Measurements from ENCODE around the gene ELL. TPM values are rescaled to one million over a fixed set of nuclear protein-coding genes. Genes with fewer than 3 reads are reported as not detected.

The ELL gene
- total and polyA plus RNA-seq, 8 donors: 4.1 to 88.7 (median 11.2) TPM

- no peak for DNase-seq
- intact Hi-C loops (cut with DNase I; ENCODE audit: low total_unique reads): no loop called here
- Histone ChIP-seq H3K36me3 (peaks cover 27 to 38% (median 35%) of the 10 kb centered on the region in 4 donors), H3K4me3 (no peak overlapping the region), H3K27ac (no peak overlapping the region), H3K9me3 (no peaks in the 10 kb centered on the region), H3K4me1 (peaks cover 30 to 41% (median 38%) of the 10 kb centered on the region in 4 donors), H3K27me3 (peaks cover 0 to 24% (median 0%) of the 10 kb centered on the region in 3 donors)
- 67 to 81% (median 78%) methylated on average over 22 to 23 of the region's 23 CpGs for WGBS, 5 donors
- TF ChIP-seq POLR2AphosphoS5 (IDR thresholded peaks at IDR 0.05) (no peak), POLR2A (IDR thresholded peaks at IDR 0.05) (no peak)
These were observed 80.7 kb downstream of the ELL start for GRCh38 chr19:18440936-18441803.

- H3K36me3 ChIP-seq: peaks cover 20 to 35% (median 32%) of the 10 kb centered on the region in 4 donors
- TF ChIP-seq EP300 (IDR thresholded peaks at IDR 0.05): no peak
- TF ChIP-seq CTCF (IDR thresholded peaks at IDR 0.05): no peak
- TF ChIP-seq POLR2AphosphoS5 (IDR thresholded peaks at IDR 0.05): no peak
- no peak for TF ChIP-seq POLR2A (IDR thresholded peaks at IDR 0.05)
These were observed 81.4 kb downstream of the ELL start for GRCh38 chr19:18440415-18440877.

GRCh38 chr19:18439910-18440237 is 82.0 kb downstream of the ELL start:
- TF ChIP-seq POLR2A (IDR thresholded peaks at IDR 0.05) (no peak), CTCF (IDR thresholded peaks at IDR 0.05) (no peak), POLR2AphosphoS5 (IDR thresholded peaks at IDR 0.05) (no peak), EP300 (IDR thresholded peaks at IDR 0.05) (no peak)
- Histone ChIP-seq H3K4me1 (peaks cover 30 to 46% (median 39%) of the 10 kb centered on the region in 4 donors), H3K27me3 (peaks cover 0 to 24% (median 0%) of the 10 kb centered on the region in 3 donors), H3K27ac (peak overlapping the region in 1 of 5 donors; percentile 1), H3K4me3 (no peak overlapping the region), H3K9me3 (no peaks in the 10 kb centered on the region), H3K36me3 (peaks cover 14 to 35% (median 29%) of the 10 kb centered on the region in 4 donors)
- WGBS, 5 donors: 68 to 76% (median 72%) methylated on average over 9 of the region's 9 CpGs
- intact Hi-C loops (cut with DNase I; ENCODE audit: low total_unique reads): no loop called here
- DNase-seq: no peak

More at GRCh38 chr19:18440415-18440877, 81.4 kb downstream of the ELL start:
- H3K4me1 ChIP-seq: peaks cover 30 to 44% (median 39%) of the 10 kb centered on the region in 4 donors
- H3K4me3 ChIP-seq: no peak overlapping the region
- 43 to 53% (median 48%) methylated on average over 10 to 11 of the region's 11 CpGs for WGBS, 5 donors
- intact Hi-C loops (cut with DNase I; ENCODE audit: low total_unique reads): no loop called here
- no peak overlapping the region for H3K27ac ChIP-seq
- peaks cover 0 to 24% (median 0%) of the 10 kb centered on the region in 3 donors for H3K27me3 ChIP-seq
- no peaks in the 10 kb centered on the region for H3K9me3 ChIP-seq
- no peak for DNase-seq

- intact Hi-C loops (cut with DNase I; ENCODE audit: low total_unique reads): no loop called here
- WGBS, 5 donors: 57 to 69% (median 66%) methylated on average over 13 of the region's 13 CpGs
- Histone ChIP-seq H3K27ac (peak overlapping the region in 3 of 5 donors; percentile 58 to 79 (median 79)), H3K9me3 (no peaks in the 10 kb centered on the region), H3K36me3 (peaks cover 8 to 32% (median 24%) of the 10 kb centered on the region in 4 donors), H3K4me3 (no peak overlapping the region), H3K4me1 (peaks cover 30 to 52% (median 42%) of the 10 kb centered on the region in 4 donors), H3K27me3 (peaks cover 0 to 24% (median 0%) of the 10 kb centered on the region in 3 donors)
- DNase-seq: peak in 1 of 2 donors; percentile 58
- TF ChIP-seq CTCF (IDR thresholded peaks at IDR 0.05) (no peak), EP300 (IDR thresholded peaks at IDR 0.05) (no peak), POLR2A (IDR thresholded peaks at IDR 0.05) (no peak), POLR2AphosphoS5 (IDR thresholded peaks at IDR 0.05) (no peak)
These were observed 82.6 kb downstream of the ELL start for GRCh38 chr19:18439025-18439909.
